Stimulated activated CD4-positive, alpha-beta T cell treated with anti-CD3 and anti-CD28 coated beads, Interleukin-12 subunit alpha, Interleukin-12 subunit beta, amount 100 ng/mL, for 48 hours (primary cell): ENCODE results near the gene OBSL1.

Experiments used
- DNase-seq, 3 donors: peaks; one replicate each; pipeline ENCODE4 v3.0.0-alpha.2; 2020; ENCODE audit warnings: low read depth in 2 of 3, low spot score in 1 of 3

The OBSL1 gene

GRCh38 chr2:219551441-219552381 is 19.6 kb downstream of the OBSL1 start:
- DNase-seq = no peak

- DNase-seq = no peak
These were observed 21.7 kb downstream of the OBSL1 start for GRCh38 chr2:219549619-219550018.

GRCh38 chr2:219548990-219549389 is 22.3 kb downstream of the OBSL1 start:
- no peak for DNase-seq

GRCh38 chr2:219547621-219548020 is 23.7 kb downstream of the OBSL1 start:
- DNase-seq = no peak

GRCh38 chr2:219545943-219546352 is 25.4 kb downstream of the OBSL1 start:
- no peak for DNase-seq

GRCh38 chr2:219545295-219545942 is 25.9 kb downstream of the OBSL1 start:
- no peak for DNase-seq

GRCh38 chr2:219544567-219544966 is 26.8 kb downstream of the OBSL1 start:
- DNase-seq = no peak

- peak; percentile 89 to 92 (median 91) for DNase-seq
These were observed 27.6 kb downstream of the OBSL1 start, which contains the start of the genes CHPF and TMEM198 for GRCh38 chr2:219543596-219544358. Gene CHPF (minus strand): TSS chr2:219543809. CDS start chr2:219543538, 271 bp downstream. Gene TMEM198 (plus strand): TSS chr2:219544028. CDS start chr2:219544728, 700 bp downstream.

- DNase-seq = peak in 1 of 3 donors; percentile 21
These were observed 28.3 kb downstream of the OBSL1 start for GRCh38 chr2:219542931-219543595.

GRCh38 chr2:219541611-219542180 is 29.6 kb downstream of the OBSL1 start:
- DNase-seq = peak; percentile 81 to 83 (median 83)

GRCh38 chr2:219540784-219541504 is 30.4 kb downstream of the OBSL1 start:
- no peak for DNase-seq

- no peak for DNase-seq
These were observed 31.2 kb downstream of the OBSL1 start for GRCh38 chr2:219539926-219540678.

GRCh38 chr2:219538956-219539788 is 32.2 kb downstream of the OBSL1 start:
- no peak for DNase-seq

GRCh38 chr2:219538504-219538951 is 32.8 kb downstream of the OBSL1 start:
- no peak for DNase-seq

- DNase-seq = no peak
These were observed 33.5 kb downstream of the OBSL1 start for GRCh38 chr2:219537657-219538488.

- DNase-seq = no peak
These were observed 34.4 kb downstream of the OBSL1 start for GRCh38 chr2:219536967-219537366.

- no peak for DNase-seq
These were observed 34.9 kb downstream of the OBSL1 start for GRCh38 chr2:219536425-219536824.
